Tibial artery (tissue), 4 donors: ENCODE results near the gene MACIR.

Experiments used
- DNase-seq, 2 donors: peaks; one replicate each; pipeline ENCODE4 v3.0.0-alpha.2; 2019
- H3K27ac ChIP-seq, 2 donors: fragments of 200-600 bp; sonication (generic) in 1 of 2; 1 replicate in 1 of 2; 2 replicates in 1 of 2; pipeline ENCODE4 v1.5.1; 2018 to 2019; ENCODE audit warnings: mild to moderate bottlenecking in 1 of 2
- H3K27me3 ChIP-seq, 2 donors: fragments of 200-600 bp; sonication (generic) in 1 of 2; one replicate each; pipeline versions ENCODE4 v1.5.1 to v1.6.0; 2016 to 2019
- H3K36me3 ChIP-seq, 3 donors: fragments of 200-600 bp; sonication (generic) in 2 of 3; one replicate each; pipeline ENCODE4 v1.5.1; 2016 to 2019; ENCODE audit warnings: mild to moderate bottlenecking in 2 of 3
- H3K4me1 ChIP-seq, 4 donors: fragments of 200-600 bp; sonication (generic) in 2 of 4; 1 replicate in 3 of 4; 2 replicates in 1 of 4; pipeline ENCODE4 v1.5.1; 2016 to 2019
- H3K4me3 ChIP-seq, 2 donors: fragments of 200-600 bp; sonication (generic) in 1 of 2; 1 replicate in 1 of 2; 2 replicates in 1 of 2; pipeline ENCODE4 v1.5.1; 2018 to 2019; ENCODE audit warnings: mild to moderate bottlenecking in 2 of 2
- H3K9me3 ChIP-seq, 3 donors: fragments of 200-600 bp; sonication (generic) in 1 of 3; one replicate each; pipeline ENCODE4 v1.5.1; 2016 to 2019
- intact Hi-C: fragments of 100-400 bp; cut with DNase I; formaldehyde crosslinking; loops from one replicate; pipeline ENCODE4 v1.15.0; 2023; ENCODE audit warnings: low total_unique reads
- TF ChIP-seq, protein P1 (sequence below), 2 experiments: fragments of 200-600 bp in 1 of 2; fragments of 450-650 bp in 1 of 2; IDR thresholded peaks; one replicate each; pipeline ENCODE4 v1.5.1; 2017 to 2019; ENCODE audit warnings: antibody characterized with exemption in 2 of 2, mild to moderate bottlenecking in 1 of 2, moderate library complexity in 1 of 2

Gene MACIR

DNA sequence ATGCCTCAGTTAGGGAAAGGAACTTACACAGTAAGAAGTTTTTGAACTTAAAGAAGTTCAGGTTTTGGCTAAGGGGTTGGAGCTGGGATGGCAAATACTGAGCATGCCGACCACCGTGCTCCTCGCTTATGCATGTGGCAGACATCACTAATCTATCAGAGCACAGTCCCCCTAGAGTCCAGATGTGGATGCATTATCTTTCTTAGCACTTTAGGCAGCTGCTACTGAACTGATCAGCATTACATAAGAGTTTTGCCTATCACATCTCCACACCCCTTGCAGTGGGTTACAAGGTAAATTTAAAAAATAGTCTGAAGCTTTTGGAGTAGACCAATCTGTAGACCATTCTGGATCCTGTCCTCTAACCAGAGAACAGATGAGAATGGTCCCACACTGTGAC is 22.4 kb downstream of the MACIR start:
- H3K27ac ChIP-seq = no peak overlapping the region
- H3K36me3 ChIP-seq = peaks cover 5 to 8% (median 8%) of the 10 kb centered on the region in 3 donors
- intact Hi-C loops = no loop called here
- H3K4me1 ChIP-seq = no peaks in the 10 kb centered on the region
- no peak overlapping the region for H3K4me3 ChIP-seq
- no peaks in the 10 kb centered on the region for H3K9me3 ChIP-seq
- DNase-seq = no peak
- TF ChIP-seq, protein P1, sequence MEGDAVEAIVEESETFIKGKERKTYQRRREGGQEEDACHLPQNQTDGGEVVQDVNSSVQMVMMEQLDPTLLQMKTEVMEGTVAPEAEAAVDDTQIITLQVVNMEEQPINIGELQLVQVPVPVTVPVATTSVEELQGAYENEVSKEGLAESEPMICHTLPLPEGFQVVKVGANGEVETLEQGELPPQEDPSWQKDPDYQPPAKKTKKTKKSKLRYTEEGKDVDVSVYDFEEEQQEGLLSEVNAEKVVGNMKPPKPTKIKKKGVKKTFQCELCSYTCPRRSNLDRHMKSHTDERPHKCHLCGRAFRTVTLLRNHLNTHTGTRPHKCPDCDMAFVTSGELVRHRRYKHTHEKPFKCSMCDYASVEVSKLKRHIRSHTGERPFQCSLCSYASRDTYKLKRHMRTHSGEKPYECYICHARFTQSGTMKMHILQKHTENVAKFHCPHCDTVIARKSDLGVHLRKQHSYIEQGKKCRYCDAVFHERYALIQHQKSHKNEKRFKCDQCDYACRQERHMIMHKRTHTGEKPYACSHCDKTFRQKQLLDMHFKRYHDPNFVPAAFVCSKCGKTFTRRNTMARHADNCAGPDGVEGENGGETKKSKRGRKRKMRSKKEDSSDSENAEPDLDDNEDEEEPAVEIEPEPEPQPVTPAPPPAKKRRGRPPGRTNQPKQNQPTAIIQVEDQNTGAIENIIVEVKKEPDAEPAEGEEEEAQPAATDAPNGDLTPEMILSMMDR (IDR thresholded peaks at IDR 0.05) = no peak
- H3K27me3 ChIP-seq = no peaks in the 10 kb centered on the region

DNA sequence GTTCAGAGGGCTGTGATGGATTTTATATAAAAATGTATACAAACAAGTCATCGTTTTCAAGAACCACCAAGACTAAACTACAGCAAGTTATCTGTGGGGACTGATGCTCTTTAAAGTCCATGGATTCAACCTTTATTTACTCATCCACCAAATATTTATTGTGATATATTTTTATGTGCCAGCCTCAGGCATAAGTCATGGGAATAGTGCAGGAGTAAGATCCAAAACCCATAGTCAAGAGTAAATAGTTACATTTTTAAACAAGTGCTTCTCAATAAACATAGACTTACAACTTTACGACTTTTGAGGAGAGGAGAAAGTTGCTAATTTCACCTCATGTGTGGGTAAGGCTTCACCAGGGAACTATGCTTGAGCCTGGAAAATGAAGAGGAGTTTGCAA is 24.6 kb downstream of the MACIR start:
- no peaks in the 10 kb centered on the region for H3K9me3 ChIP-seq

DNA sequence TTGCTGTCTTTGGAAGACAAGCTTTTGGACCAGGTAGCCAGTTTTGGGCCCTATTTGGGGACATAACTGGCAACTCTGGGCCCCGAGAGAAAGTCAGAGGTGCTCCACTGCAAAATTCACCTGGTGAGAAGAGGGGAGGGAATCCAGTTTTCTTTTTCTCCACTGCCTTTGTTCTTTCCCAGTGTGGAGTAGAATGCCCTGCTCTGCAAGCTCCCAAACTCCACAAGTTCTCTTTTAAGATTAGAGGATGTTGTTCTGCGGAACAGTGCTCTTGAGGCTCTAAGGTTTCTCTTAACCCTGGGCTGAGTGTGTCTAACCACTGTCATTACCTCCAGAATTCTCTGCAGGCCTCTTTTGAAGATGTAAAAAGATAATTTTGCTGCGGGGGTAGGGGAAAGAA is 25.3 kb downstream of the MACIR start:
- H3K36me3 ChIP-seq = no peaks in the 10 kb centered on the region
- H3K27ac ChIP-seq = no peak overlapping the region
- no peaks in the 10 kb centered on the region for H3K4me1 ChIP-seq
- H3K27me3 ChIP-seq = no peaks in the 10 kb centered on the region
- no peaks in the 10 kb centered on the region for H3K9me3 ChIP-seq
- H3K4me3 ChIP-seq = no peak overlapping the region
- TF ChIP-seq, protein P1 (IDR thresholded peaks at IDR 0.05) = no peak
- no peak for DNase-seq
- intact Hi-C loops = no loop called here

More for the DNA sequence above, 24.6 kb downstream of the MACIR start:
- H3K27me3 ChIP-seq = no peaks in the 10 kb centered on the region
- no peak overlapping the region for H3K4me3 ChIP-seq
- DNase-seq = no peak
- no peaks in the 10 kb centered on the region for H3K4me1 ChIP-seq
- TF ChIP-seq, protein P1 (IDR thresholded peaks at IDR 0.05) = no peak
- no peak overlapping the region for H3K27ac ChIP-seq
- no peaks in the 10 kb centered on the region for H3K36me3 ChIP-seq
- intact Hi-C loops = no loop called here

DNA sequence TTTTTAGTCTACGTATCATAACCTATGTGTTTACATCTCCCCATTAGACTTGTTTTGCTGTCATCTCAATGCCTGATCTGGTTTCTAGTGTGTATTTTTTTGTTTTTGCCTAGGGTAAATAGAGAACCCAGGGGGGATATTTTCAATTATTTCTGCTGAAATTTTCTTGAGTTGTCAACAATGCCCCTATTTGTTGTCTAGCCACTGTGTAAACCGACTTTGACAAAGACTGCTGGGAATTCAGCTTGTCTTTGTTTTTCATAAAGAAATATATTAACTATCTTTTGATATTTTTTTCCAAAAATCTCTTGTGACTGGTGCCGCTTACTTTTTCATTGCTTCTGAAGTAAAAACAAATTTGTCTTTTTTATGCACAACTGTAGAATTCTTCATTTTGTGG is 28.1 kb downstream of the MACIR start:
- Histone ChIP-seq H3K9me3 (no peaks in the 10 kb centered on the region), H3K36me3 (no peaks in the 10 kb centered on the region), H3K27ac (no peak overlapping the region), H3K4me1 (no peaks in the 10 kb centered on the region), H3K27me3 (no peaks in the 10 kb centered on the region), H3K4me3 (no peak overlapping the region)
- intact Hi-C loops = no loop called here
- DNase-seq = no peak
- TF ChIP-seq, protein P1 (IDR thresholded peaks at IDR 0.05) = no peak

DNA sequence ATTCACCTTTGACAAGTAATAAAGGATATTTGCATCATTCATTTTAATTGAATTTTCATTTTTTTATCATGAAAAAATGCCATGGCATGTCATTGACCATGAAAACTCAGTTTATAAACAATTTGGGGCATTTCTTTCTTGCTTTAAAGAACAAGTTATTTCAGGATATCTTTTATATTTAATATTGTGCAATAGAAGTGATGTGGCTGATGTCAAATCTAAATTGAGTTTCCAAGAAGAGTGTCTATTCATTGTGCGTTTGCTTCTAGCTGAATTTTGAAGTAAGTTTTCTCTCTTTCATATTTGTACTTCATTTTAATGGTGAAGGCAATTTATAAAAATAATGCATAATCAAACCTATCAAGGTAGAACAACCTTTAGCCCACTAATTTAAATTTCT is 30.5 kb downstream of the MACIR start:
- no peak for DNase-seq
- intact Hi-C loops = no loop called here

More for the DNA sequence above, 30.5 kb downstream of the MACIR start:
- Histone ChIP-seq H3K4me3 (no peak overlapping the region), H3K9me3 (no peaks in the 10 kb centered on the region), H3K27ac (no peak overlapping the region), H3K36me3 (no peaks in the 10 kb centered on the region), H3K4me1 (no peaks in the 10 kb centered on the region), H3K27me3 (no peaks in the 10 kb centered on the region)
- TF ChIP-seq, protein P1 (IDR thresholded peaks at IDR 0.05) = no peak
